Measurements from ENCODE around the gene PRR22. TPM values are rescaled to one million over a fixed set of nuclear protein-coding genes. Genes with fewer than 3 reads are reported as not detected.

The PRR22 gene
- total RNA-seq, 4 donors from 2014 or later: 1.3 to 5.0 (median 2.1) TPM

GRCh38 chr19:5804516-5805461, 20.2 kb upstream of the PRR22 start, which contains the start of gene NRTN:
Gene NRTN, plus strand, starts transcription at chr19:5805067. Its CDS starts 19,099 bp downstream, at chr19:5824166.
- no peak for DNase-seq
- TF ChIP-seq POLR2A (IDR thresholded peaks at IDR 0.05) (no peak), CTCF (IDR thresholded peaks at IDR 0.05) (no peak)
- intact Hi-C loops (cut with DNase I): loop anchor here (2.0 kb wide), 1 partner anchor 88 kb away; no protein-coding TSS in a partner anchor
- Histone ChIP-seq H3K27ac (peak within 1 kb of the TSS; percentile 24 to 81 (median 78)), H3K4me1 (peaks cover 9 to 49% (median 21%) of the 10 kb centered on the region in 3 donors), H3K36me3 (no peaks in the 10 kb centered on the region), H3K27me3 (peaks cover 0 to 63% (median 3%) of the 10 kb centered on the region in 4 donors), H3K9me3 (no peaks in the 10 kb centered on the region), H3K4me3 (peak within 1 kb of the TSS in 3 of 4 donors; percentile 43 to 61 (median 45))
- 3 to 11% methylated on average over 7 of the region's 107 CpGs for WGBS, 2 donors

DNA sequence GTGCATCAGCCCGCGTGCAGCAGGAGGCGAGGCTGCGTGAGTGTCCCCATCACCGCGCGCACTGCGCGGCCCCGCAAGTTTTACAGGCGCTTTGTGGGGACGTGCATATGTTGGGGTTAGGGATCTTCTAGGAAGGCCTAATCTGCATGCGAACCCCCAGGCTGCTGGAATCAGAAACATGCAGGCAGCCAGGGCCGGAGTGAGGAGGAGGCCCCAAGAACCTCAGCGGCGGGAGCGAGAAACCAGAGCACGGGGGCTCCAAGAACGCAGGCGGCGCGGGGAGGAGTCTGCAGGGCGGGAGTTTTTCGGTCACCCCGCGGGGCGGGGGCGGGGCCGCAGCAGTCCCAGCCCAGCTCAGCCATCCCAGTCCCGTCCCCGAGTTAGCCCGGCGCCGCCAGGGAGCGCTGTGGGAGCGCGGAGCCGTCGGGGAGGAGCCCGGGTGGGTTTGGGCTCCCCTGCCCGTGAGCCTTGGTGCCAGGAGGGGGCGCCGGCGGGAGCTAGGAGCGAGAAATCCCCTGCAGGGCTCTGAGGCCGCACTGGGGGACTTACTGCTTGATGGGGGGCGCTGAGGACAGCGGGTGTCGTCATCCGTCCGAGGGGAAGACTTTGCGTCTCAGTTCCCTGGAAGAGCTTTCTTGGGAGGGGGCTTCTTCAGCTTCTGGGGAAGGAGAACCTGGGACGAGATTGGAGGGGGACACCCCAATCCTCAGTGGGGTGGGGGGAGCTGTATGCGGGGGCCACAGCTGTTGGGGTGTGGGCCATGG, 19.4 kb upstream of the PRR22 start:
- intact Hi-C loops (cut with DNase I): loop anchor here (2.0 kb wide), 1 partner anchor 89 kb away; no protein-coding TSS in a partner anchor

GRCh38 chr19:5803441-5803751, 18.9 kb upstream of the PRR22 start:
- no peak for DNase-seq
- no peaks in the 10 kb centered on the region for H3K9me3 ChIP-seq
- WGBS, 2 donors: 9 to 40% methylated on average over 1 to 8 of the region's 8 CpGs
- H3K4me3 ChIP-seq: peak overlapping the region in 3 of 4 donors; percentile 43 to 61 (median 45)
- intact Hi-C loops (cut with DNase I): no loop called here
- peaks cover 0 to 75% (median 3%) of the 10 kb centered on the region in 4 donors for H3K27me3 ChIP-seq
- TF ChIP-seq CTCF (IDR thresholded peaks at IDR 0.05): no peak
- no peak for TF ChIP-seq POLR2A (IDR thresholded peaks at IDR 0.05)
- peaks cover 9 to 49% (median 21%) of the 10 kb centered on the region in 3 donors for H3K4me1 ChIP-seq
- H3K27ac ChIP-seq: peak overlapping the region in 2 of 4 donors; percentile 23 to 33
- no peaks in the 10 kb centered on the region for H3K36me3 ChIP-seq

More for the DNA sequence above, 19.4 kb upstream of the PRR22 start:
- Histone ChIP-seq H3K4me3 (peak overlapping the region in 3 of 4 donors; percentile 43 to 61 (median 45)), H3K4me1 (peaks cover 9 to 49% (median 21%) of the 10 kb centered on the region in 3 donors), H3K27me3 (peaks cover 0 to 71% (median 3%) of the 10 kb centered on the region in 4 donors), H3K9me3 (no peaks in the 10 kb centered on the region), H3K27ac (peak overlapping the region in 2 of 4 donors; percentile 33 to 68), H3K36me3 (no peaks in the 10 kb centered on the region)
- 5 to 7% methylated on average over 4 to 7 of the region's 54 CpGs for WGBS, 2 donors
- no peak for TF ChIP-seq POLR2A (IDR thresholded peaks at IDR 0.05)
- peak; percentile 66 to 98 (median 94) for TF ChIP-seq CTCF (IDR thresholded peaks at IDR 0.05)
- DNase-seq: no peak

- Histone ChIP-seq H3K4me1 (peaks cover 9 to 49% (median 21%) of the 10 kb centered on the region in 3 donors), H3K27ac (no peak overlapping the region), H3K9me3 (no peaks in the 10 kb centered on the region), H3K36me3 (no peaks in the 10 kb centered on the region), H3K4me3 (no peak overlapping the region), H3K27me3 (peaks cover 0 to 75% (median 3%) of the 10 kb centered on the region in 4 donors)
- TF ChIP-seq CTCF (IDR thresholded peaks at IDR 0.05) (no peak), POLR2A (IDR thresholded peaks at IDR 0.05) (no peak)
- DNase-seq: no peak
- intact Hi-C loops (cut with DNase I): no loop called here
- 60% methylated on average over 2 of the region's 33 CpGs; no CpG with 5 or more reads in 1 of the 2 donors for WGBS, 2 donors
These were observed 17.5 kb upstream of the PRR22 start for GRCh38 chr19:5801796-5802619.
